ENCODE results near the gene SMIM38. TPM values are rescaled to one million over a fixed set of nuclear protein-coding genes. Genes with fewer than 3 reads are reported as not detected.

SMIM38 gene
- total RNA-seq = 0.26 and 0.37 TPM in 2 replicates

- intact Hi-C loops (cut with micrococcal nuclease) = no loop called here
- Mint-ChIP-seq H3K4me1 (ENCODE audit: low read depth) (no peaks in the 10 kb centered on the region), H3K36me3 (ENCODE audit: low read depth) (no peaks in the 10 kb centered on the region), H3K4me3 (no peak within 1 kb of the TSS), H3K27me3 (ENCODE audit: insufficient read depth) (peaks cover 7% of the 10 kb centered on the region), H3K9me3 (no peaks in the 10 kb centered on the region), H3K27ac (no peak within 1 kb of the TSS)
- DNase-seq (ENCODE audit: low spot score) = no peak
Observed at GRCh38 chr11:69155302-69156234, at the start of gene SMIM38. SMIM38 (plus strand) TSS chr11:69155935; CDS start chr11:69157847, 1,912 bp downstream.

DNA sequence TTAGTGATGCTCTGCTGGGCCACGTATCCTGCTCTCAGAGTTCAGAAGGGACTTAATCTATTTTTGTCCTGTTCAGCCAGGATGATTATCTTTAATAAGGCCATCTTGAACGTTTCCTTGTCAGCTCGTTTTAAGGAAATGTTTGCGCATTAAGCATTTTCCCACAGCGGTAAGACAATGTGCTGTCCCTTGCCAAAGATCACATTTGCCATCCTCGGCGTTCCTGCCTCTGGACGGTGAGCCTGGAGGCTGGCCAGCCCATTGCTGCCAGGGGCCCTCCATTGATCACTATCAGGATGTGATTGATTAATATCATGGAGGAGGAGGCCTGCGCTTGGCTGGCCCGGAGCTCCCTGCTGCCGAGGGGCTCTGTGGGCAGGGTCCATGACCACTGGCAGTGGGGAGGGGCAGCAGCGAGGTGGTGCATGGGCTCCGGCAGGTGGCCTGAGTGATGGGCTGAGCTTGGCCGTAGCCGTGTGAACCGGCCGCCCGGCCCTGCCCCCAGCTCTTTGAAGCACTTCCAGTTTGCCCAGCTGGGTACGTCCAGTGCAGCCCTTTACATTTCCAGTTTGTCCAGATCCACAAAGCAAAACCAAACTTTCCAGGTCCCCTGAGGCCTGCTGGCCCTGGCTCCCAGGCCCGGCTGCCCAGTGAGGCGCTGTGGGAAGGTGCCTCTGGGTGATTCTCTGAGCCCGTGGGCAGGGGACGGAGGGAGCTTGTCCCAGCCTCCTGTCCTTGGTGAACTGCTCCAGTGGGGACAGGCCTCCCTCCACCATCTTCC is 49.5 kb upstream of the SMIM38 start:
- intact Hi-C loops (cut with micrococcal nuclease) = no loop called here
- Mint-ChIP-seq H3K4me3 (no peak overlapping the region), H3K36me3 (ENCODE audit: low read depth) (peaks cover 3% of the 10 kb centered on the region), H3K27me3 (ENCODE audit: insufficient read depth) (no peaks in the 10 kb centered on the region), H3K27ac (no peak overlapping the region), H3K9me3 (peaks cover 9% of the 10 kb centered on the region), H3K4me1 (ENCODE audit: low read depth) (peaks cover 7% of the 10 kb centered on the region)
- no peak for DNase-seq (ENCODE audit: low spot score)

GRCh38 chr11:69107413-69107812 is 48.3 kb upstream of the SMIM38 start:
- no peak for DNase-seq (ENCODE audit: low spot score)
- no peaks in the 10 kb centered on the region for H3K27me3 Mint-ChIP-seq (ENCODE audit: insufficient read depth)
- intact Hi-C loops (cut with micrococcal nuclease) = no loop called here
- no peak overlapping the region for H3K4me3 Mint-ChIP-seq
- H3K9me3 Mint-ChIP-seq = peaks cover 9% of the 10 kb centered on the region
- H3K4me1 Mint-ChIP-seq (ENCODE audit: low read depth) = peaks cover 7% of the 10 kb centered on the region
- H3K36me3 Mint-ChIP-seq (ENCODE audit: low read depth) = peaks cover 3% of the 10 kb centered on the region
- H3K27ac Mint-ChIP-seq = no peak overlapping the region

GRCh38 chr11:69108030-69108429 is 47.7 kb upstream of the SMIM38 start:
- H3K27me3 Mint-ChIP-seq (ENCODE audit: insufficient read depth) = no peaks in the 10 kb centered on the region
- H3K4me1 Mint-ChIP-seq (ENCODE audit: low read depth) = peaks cover 7% of the 10 kb centered on the region
- H3K27ac Mint-ChIP-seq = no peak overlapping the region
- H3K9me3 Mint-ChIP-seq = peaks cover 9% of the 10 kb centered on the region
- peaks cover 3% of the 10 kb centered on the region for H3K36me3 Mint-ChIP-seq (ENCODE audit: low read depth)
- intact Hi-C loops (cut with micrococcal nuclease) = no loop called here
- no peak overlapping the region for H3K4me3 Mint-ChIP-seq
- no peak for DNase-seq (ENCODE audit: low spot score)

DNA sequence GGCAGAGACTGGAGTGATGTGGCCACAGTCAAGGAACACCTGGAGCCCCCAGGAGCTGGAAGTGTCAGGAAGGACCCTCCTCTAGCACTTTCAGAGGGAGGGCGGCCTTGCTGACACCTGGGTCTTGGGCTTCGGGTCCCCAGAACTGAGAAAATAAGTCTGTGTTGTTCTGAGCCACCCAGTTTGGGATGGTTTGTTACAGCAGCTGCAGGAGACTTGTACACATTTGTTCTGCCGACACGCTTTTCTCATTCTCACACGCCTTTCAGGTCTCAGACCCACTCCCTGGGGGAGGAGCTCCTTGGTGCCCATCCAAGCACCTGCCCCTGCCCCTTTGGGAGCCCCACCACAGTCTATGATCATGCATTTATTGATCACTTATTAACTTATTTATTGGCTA is 47.2 kb upstream of the SMIM38 start:
- H3K9me3 Mint-ChIP-seq = peaks cover 9% of the 10 kb centered on the region
- no peaks in the 10 kb centered on the region for H3K27me3 Mint-ChIP-seq (ENCODE audit: insufficient read depth)
- intact Hi-C loops (cut with micrococcal nuclease) = no loop called here
- H3K27ac Mint-ChIP-seq = no peak overlapping the region
- peaks cover 7% of the 10 kb centered on the region for H3K4me1 Mint-ChIP-seq (ENCODE audit: low read depth)
- H3K36me3 Mint-ChIP-seq (ENCODE audit: low read depth) = peaks cover 3% of the 10 kb centered on the region
- H3K4me3 Mint-ChIP-seq = no peak overlapping the region
- no peak for DNase-seq (ENCODE audit: low spot score)

DNA sequence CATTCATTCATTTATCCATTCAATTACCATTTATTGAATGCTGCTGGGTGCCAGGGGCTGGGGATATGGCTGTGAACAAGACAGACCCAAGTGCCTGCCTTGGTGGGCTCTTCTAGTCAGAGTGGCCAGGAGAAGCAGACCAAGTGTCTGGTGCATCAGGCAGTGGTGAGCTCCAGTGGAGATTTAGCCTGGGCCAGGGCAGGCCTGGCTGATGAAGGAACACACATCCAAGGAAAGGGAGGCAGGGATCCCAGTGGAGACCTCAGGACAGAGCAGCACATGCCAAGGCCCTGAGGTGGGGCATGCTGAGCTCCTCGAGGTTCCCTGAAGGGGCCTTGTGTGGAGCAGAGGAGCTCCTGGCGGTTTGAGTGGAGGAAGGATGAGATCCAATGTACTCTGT is 46.6 kb upstream of the SMIM38 start:
- intact Hi-C loops (cut with micrococcal nuclease) = no loop called here
- H3K27me3 Mint-ChIP-seq (ENCODE audit: insufficient read depth) = no peaks in the 10 kb centered on the region
- no peak overlapping the region for H3K4me3 Mint-ChIP-seq
- peaks cover 9% of the 10 kb centered on the region for H3K9me3 Mint-ChIP-seq
- peaks cover 7% of the 10 kb centered on the region for H3K4me1 Mint-ChIP-seq (ENCODE audit: low read depth)
- H3K36me3 Mint-ChIP-seq (ENCODE audit: low read depth) = peaks cover 3% of the 10 kb centered on the region
- no peak for DNase-seq (ENCODE audit: low spot score)
- H3K27ac Mint-ChIP-seq = no peak overlapping the region

GRCh38 chr11:69110451-69110850 is 45.3 kb upstream of the SMIM38 start:
- intact Hi-C loops (cut with micrococcal nuclease) = no loop called here
- Mint-ChIP-seq H3K27ac (no peak overlapping the region), H3K36me3 (ENCODE audit: low read depth) (peaks cover 3% of the 10 kb centered on the region), H3K4me1 (ENCODE audit: low read depth) (peaks cover 7% of the 10 kb centered on the region), H3K4me3 (no peak overlapping the region), H3K9me3 (peaks cover 9% of the 10 kb centered on the region), H3K27me3 (ENCODE audit: insufficient read depth) (no peaks in the 10 kb centered on the region)
- DNase-seq (ENCODE audit: low spot score) = no peak

DNA sequence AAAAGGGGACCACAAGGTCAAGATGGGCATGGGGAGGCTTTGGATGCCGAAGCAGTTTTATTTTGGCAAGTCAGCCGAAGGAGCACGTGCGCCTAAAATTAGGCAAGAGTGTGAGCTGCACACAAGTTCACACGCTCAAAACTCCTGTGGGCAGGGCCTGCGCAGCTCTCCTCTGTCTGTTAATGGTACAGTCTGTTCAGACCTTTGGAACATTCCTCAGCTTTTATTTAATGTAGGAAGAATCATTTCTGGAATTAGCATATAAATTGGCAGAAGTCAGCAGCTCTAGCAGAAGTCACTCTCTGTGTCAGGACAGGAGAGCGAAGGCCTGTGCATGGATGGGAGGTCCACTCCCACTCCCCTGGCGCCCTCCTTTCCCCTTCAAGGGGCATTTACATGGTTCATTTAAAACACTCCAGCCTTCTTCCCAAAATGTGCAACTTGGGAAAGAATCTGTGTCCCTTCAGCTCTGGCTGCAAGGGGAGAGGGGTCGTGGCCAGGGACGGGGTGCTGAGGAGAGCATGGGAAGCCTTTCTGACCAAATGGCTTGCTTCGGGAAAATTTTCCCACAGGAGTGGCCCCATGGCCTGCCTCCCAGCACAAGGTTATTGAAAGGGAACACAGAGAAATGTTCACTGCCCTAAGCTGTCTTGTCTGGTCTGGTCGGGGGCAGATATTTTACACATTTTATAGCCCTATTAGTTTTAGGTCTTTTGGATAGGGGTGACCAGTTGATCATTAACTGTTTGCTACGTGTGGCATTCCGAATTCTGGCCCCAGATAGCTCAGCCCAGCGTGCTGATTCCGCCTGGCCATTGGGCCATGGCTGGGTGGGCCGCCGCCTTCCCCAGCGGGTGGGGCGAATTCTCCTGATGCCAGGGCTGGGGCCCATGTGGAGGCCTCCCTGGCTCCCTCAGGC is 43.9 kb upstream of the SMIM38 start:
- H3K9me3 Mint-ChIP-seq = peaks cover 9% of the 10 kb centered on the region
- intact Hi-C loops (cut with micrococcal nuclease) = no loop called here
- peaks cover 3% of the 10 kb centered on the region for H3K36me3 Mint-ChIP-seq (ENCODE audit: low read depth)
- H3K27me3 Mint-ChIP-seq (ENCODE audit: insufficient read depth) = no peaks in the 10 kb centered on the region
- peaks cover 3% of the 10 kb centered on the region for H3K4me1 Mint-ChIP-seq (ENCODE audit: low read depth)
- H3K27ac Mint-ChIP-seq = no peak overlapping the region
- no peak for DNase-seq (ENCODE audit: low spot score)
- no peak overlapping the region for H3K4me3 Mint-ChIP-seq

DNA sequence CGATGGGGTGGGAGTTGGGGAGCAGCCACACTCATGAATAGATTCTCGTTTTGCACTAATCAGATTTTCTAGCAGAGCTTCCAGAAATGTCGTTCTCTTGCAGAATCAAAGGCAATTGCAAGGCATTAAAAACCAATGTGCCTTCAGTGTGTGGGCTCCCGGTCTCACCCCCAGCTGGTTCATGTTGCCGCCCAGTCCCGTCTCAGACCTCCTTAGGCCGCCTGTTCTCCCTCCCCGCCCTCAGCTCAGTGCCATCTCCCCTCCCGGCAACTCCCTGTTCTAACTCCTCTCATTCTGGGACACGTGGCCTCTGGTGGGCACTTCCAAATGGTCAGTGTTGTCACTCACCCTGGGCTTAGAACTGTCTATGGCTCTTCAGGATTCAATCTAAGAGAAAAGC is 42.5 kb upstream of the SMIM38 start:
- Mint-ChIP-seq H3K36me3 (ENCODE audit: low read depth) (peaks cover 3% of the 10 kb centered on the region), H3K4me1 (ENCODE audit: low read depth) (no peaks in the 10 kb centered on the region), H3K4me3 (no peak overlapping the region), H3K27me3 (ENCODE audit: insufficient read depth) (no peaks in the 10 kb centered on the region), H3K9me3 (peaks cover 9% of the 10 kb centered on the region), H3K27ac (no peak overlapping the region)
- intact Hi-C loops (cut with micrococcal nuclease) = no loop called here
- no peak for DNase-seq (ENCODE audit: low spot score)

DNA sequence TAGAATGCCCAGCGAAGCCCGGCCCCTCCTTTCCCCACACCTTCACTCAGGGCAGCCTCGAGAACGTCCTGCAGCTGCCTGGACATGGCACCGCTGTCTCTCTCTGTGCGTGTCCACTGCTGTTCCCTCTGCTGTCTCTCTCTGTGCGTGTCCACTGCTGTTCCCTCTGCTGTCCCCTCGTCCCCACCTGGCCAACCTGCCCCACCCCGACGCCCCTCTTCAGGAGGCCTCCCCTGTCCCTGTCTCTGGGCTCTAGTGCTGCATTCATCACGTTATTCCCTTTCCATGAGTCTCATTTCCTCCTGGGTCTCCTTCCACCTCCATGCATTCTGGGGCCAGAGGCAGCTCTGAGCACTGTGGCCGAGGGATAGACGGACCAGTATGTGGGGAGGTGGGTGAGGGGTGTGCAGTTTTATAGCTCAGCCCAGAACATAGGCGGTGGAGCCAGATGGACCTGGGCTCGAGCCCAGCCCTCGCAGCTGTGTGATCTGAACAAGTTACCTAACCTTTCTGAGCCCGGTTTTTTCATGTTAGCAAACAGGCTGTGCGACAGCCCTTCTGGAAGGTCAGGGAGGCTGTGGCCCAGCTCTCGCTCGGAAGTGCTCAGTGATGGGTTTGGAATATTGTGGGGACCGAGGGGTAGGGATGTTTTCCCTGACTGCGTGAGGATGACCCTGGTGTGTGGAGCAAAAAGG is 41.9 kb upstream of the SMIM38 start:
- DNase-seq (ENCODE audit: low spot score) = no peak
- H3K36me3 Mint-ChIP-seq (ENCODE audit: low read depth) = peaks cover 3% of the 10 kb centered on the region
- no peaks in the 10 kb centered on the region for H3K4me1 Mint-ChIP-seq (ENCODE audit: low read depth)
- intact Hi-C loops (cut with micrococcal nuclease) = no loop called here
- H3K27me3 Mint-ChIP-seq (ENCODE audit: insufficient read depth) = no peaks in the 10 kb centered on the region
- H3K9me3 Mint-ChIP-seq = peaks cover 9% of the 10 kb centered on the region
- H3K4me3 Mint-ChIP-seq = no peak overlapping the region
- no peak overlapping the region for H3K27ac Mint-ChIP-seq

GRCh38 chr11:69114362-69114761 is 41.4 kb upstream of the SMIM38 start:
- H3K9me3 Mint-ChIP-seq = peaks cover 9% of the 10 kb centered on the region
- H3K27me3 Mint-ChIP-seq (ENCODE audit: insufficient read depth) = no peaks in the 10 kb centered on the region
- no peak overlapping the region for H3K27ac Mint-ChIP-seq
- H3K4me1 Mint-ChIP-seq (ENCODE audit: low read depth) = no peaks in the 10 kb centered on the region
- DNase-seq (ENCODE audit: low spot score) = no peak
- intact Hi-C loops (cut with micrococcal nuclease) = no loop called here
- H3K4me3 Mint-ChIP-seq = no peak overlapping the region
- H3K36me3 Mint-ChIP-seq (ENCODE audit: low read depth) = peaks cover 3% of the 10 kb centered on the region

All from activated T-helper 1 cell treated with anti-CD3 and anti-CD28 coated beads, Interleukin-12 subunit alpha, Interleukin-12 subunit beta, Interleukin-2, Interleukin-4 antibody, amounts not matched to agents 30 ng/mL and 10 ng/mL and 1 ng/mL, durations not matched to agents 14 hours and 24 hours and 36 hours (primary cell).